ENCODE results near the gene MOB2. TPM values are rescaled to one million over a fixed set of nuclear protein-coding genes. Genes with fewer than 3 reads are reported as not detected.

Gene MOB2
- 11.1 and 12.6 TPM in 2 replicates for total RNA-seq (2014; rRNA removed; shearing (Covaris generic))
- polyA plus RNA-seq (2014; cell fraction: nucleus; rRNA removed) = 9.8 and 14.1 TPM in 2 replicates

- DNase-seq (ENCODE audit: extremely low read depth, low read depth) = no peak
Observed at GRCh38 chr11:1486054-1486825, at the start of gene MOB2. TSS of gene MOB2 (minus strand) at chr11:1486779. CDS start at chr11:1486556, 223 bp downstream.

- no peak for DNase-seq (ENCODE audit: extremely low read depth, low read depth)
Observed at GRCh38 chr11:1534682-1535081, 48.1 kb upstream of the MOB2 start.

GRCh38 chr11:1534171-1534570 is 47.6 kb upstream of the MOB2 start:
- no peak for DNase-seq (ENCODE audit: extremely low read depth, low read depth)

- DNase-seq (ENCODE audit: extremely low read depth, low read depth) = no peak
Observed at GRCh38 chr11:1533342-1533725, 46.8 kb upstream of the MOB2 start.

GRCh38 chr11:1532606-1533341 is 46.2 kb upstream of the MOB2 start:
- DNase-seq (ENCODE audit: extremely low read depth, low read depth) = no peak

- no peak for DNase-seq (ENCODE audit: extremely low read depth, low read depth)
Observed at GRCh38 chr11:1532014-1532586, 45.5 kb upstream of the MOB2 start.

- no peak for DNase-seq (ENCODE audit: extremely low read depth, low read depth)
Observed at GRCh38 chr11:1531449-1532013, 45.0 kb upstream of the MOB2 start.

GRCh38 chr11:1530686-1531448 is 44.3 kb upstream of the MOB2 start:
- DNase-seq (ENCODE audit: extremely low read depth, low read depth) = no peak

- no peak for DNase-seq (ENCODE audit: extremely low read depth, low read depth)
Observed at GRCh38 chr11:1529774-1530173, 43.2 kb upstream of the MOB2 start.

GRCh38 chr11:1529286-1529685 is 42.7 kb upstream of the MOB2 start:
- DNase-seq (ENCODE audit: extremely low read depth, low read depth) = no peak

- no peak for DNase-seq (ENCODE audit: extremely low read depth, low read depth)
Observed at GRCh38 chr11:1528710-1529109, 42.1 kb upstream of the MOB2 start.

GRCh38 chr11:1526785-1527184 is 40.2 kb upstream of the MOB2 start:
- no peak for DNase-seq (ENCODE audit: extremely low read depth, low read depth)

GRCh38 chr11:1523779-1524178 is 37.2 kb upstream of the MOB2 start:
- DNase-seq (ENCODE audit: extremely low read depth, low read depth) = no peak

- no peak for DNase-seq (ENCODE audit: extremely low read depth, low read depth)
Observed at GRCh38 chr11:1523077-1523476, 36.5 kb upstream of the MOB2 start.

GRCh38 chr11:1522081-1522424 is 35.5 kb upstream of the MOB2 start:
- DNase-seq (ENCODE audit: extremely low read depth, low read depth) = no peak

GRCh38 chr11:1521382-1522080 is 35.0 kb upstream of the MOB2 start:
- DNase-seq (ENCODE audit: extremely low read depth, low read depth) = no peak

- no peak for DNase-seq (ENCODE audit: extremely low read depth, low read depth)
Observed at GRCh38 chr11:1520663-1521267, 34.2 kb upstream of the MOB2 start.

- DNase-seq (ENCODE audit: extremely low read depth, low read depth) = no peak
Observed at GRCh38 chr11:1520209-1520662, 33.7 kb upstream of the MOB2 start.

Data from NCI-H460 (cell line).